Effector CD8-positive, alpha-beta T cell (primary cell): ENCODE data around the gene CLCN1.
A peak's percentile ranks its signal among the peaks of the same experiment; 100 is the strongest.

Experiments
- DNase-seq: peaks from one replicate; lab custom pipeline; 2025; lab: John Stamatoyannopoulos, UW

CLCN1 gene

GRCh38 chr7:143363016-143363937 lies 47.4 kb downstream of the CLCN1 start:
- no peak for DNase-seq

GRCh38 chr7:143367972-143368371 lies 52.1 kb downstream of the CLCN1 start:
- no peak for DNase-seq

GRCh38 chr7:143368387-143368786 lies 52.5 kb downstream of the CLCN1 start:
- DNase-seq = no peak

DNA sequence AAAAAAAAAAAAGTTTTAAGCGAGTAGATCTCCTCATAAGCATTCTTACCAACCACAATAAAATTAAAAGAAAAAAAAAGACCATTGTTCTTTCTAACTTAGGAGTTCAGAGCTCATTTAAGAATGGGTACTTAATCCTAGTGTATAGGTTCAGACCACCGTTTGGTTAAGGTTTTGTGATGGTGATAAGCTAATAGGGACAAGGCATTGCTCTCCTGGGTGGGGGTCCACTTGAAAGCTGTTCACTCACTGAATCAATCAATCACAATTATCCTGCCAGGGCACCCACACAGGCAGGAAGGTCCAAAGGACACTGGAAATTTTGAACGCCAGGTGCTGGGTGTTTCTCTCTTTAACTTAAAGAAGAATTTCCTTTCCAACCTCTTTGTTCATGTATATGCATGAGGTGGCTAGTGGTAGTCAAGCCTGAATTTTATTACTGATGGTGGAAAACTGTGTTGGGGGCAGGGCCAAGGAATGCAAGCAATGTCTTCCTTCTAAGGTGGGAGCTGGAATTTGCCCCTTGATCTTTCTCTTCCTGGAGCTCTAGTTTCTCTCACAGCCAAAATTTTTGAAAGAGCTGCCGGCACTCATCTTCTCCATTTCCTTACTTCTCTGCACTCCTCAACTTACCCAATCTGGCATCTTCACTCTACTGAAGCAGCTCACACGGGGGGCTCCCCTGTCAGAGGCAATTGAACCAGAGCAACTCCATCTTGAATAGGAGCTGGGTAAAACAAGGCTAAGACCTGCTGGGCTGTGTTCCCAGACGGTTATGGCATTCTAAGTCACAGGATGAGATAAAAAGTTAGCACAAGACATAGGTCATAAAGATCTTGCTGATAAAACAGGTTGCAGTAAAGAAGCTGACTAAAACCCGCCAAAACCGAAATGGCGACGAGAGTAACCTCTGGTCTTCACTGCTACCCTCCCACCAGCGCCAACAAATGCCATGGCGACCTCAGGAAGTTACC lies 54.1 kb downstream of the CLCN1 start:
- DNase-seq = no peak

- DNase-seq = no peak
Observed at GRCh38 chr7:143372070-143372469, 56.2 kb downstream of the CLCN1 start.

DNA sequence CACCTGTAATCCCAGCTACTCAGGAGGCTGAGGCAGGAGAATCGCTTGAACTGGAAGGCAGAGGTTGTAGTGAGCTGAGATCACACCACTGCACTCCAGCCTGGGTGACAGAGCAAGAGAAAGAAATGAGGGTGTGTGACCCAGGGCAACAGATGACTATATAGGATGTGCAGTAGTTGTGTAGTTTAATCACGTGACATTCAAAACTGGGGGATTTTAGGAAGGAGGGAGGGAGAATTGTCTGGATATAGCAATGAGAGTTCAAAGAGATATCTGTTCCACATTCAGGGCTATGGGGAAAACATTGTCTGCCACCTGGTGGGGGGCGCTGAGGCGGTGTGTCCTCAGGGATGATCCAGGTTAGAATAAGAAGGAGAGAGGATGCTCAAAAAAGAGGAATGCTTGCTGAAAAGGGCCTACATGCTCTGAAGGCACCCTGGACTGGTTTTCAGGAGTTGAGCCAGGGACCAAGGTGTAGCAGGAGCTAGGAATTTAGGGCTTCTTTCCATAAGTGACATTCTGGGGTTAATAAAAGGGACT lies 57.4 kb downstream of the CLCN1 start:
- DNase-seq = no peak

- no peak for DNase-seq
Observed at GRCh38 chr7:143374561-143374960, 58.6 kb downstream of the CLCN1 start.

- DNase-seq = no peak
Observed at GRCh38 chr7:143375298-143376034, 59.6 kb downstream of the CLCN1 start.

DNA sequence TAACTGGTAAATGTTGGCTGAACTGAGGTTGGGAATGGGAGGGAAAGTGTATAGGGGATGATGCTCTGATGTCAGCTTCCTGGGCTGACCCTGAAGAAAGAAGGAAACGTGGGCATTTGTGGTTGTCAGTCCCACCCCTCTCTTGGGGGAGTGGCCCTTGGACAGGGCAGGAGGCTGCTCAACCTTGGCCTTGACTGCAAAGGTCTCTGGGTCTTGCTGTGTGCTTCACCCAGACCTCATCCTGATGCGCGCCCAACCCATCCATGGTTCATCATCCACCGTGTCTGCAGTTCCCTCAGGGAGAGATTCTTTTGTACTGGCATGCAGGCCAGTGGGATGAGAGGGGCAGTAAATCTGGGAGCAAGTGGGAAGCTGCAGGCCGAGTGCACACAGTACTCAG lies 60.5 kb downstream of the CLCN1 start:
- no peak for DNase-seq

DNA sequence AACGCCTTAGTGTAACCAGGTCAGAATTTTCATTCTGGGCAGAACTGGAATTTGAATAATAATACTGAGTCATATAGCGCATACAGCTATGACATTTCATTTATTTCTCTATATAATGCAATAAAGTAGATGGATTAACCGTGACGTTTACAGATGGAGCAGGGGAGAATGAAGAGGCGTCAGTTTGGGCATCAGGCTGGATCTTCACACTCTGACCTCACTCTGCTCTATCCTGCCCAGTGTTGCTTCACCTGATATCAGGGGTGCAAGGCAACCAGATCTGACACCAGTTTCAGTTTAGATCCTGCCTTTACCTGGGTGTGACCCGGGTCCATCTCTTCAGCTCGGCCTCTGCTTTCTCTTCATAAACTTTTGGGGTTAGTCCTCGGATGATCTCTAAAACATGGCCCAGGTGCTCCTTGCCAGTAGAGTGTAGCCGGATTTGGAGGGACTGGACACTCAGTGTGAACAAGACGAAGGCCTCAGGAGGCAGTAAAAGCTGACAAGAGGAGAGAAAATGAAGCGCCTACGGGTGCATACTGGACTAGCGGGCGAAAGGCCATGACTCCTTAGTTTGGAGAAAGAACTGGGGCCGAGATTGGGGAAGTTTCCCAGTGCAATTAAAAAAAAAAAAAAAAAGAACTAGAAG lies 63.8 kb downstream of the CLCN1 start:
- DNase-seq = no peak

DNA sequence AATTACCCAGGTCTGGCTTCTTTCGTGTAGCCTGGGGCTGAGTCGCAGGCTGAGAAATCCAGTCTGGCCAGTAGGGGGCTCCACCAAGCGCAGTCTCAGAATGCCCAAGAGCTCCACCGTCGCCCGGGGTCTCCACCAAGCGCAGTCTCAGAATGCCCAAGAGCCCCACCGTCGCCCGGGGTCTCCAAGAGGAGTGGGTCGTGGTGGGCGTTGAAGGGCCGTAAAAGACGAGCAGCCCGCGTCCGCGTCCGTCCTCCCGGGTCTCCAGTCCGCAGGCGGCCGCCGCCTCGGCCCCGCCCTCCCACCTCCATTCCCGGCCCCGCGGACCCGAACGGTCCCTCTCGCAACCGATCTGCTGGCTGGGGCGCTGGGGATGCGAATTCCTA lies 64.3 kb downstream of the CLCN1 start:
- DNase-seq = peak; percentile 75

- peak; percentile 79 for DNase-seq
Observed at GRCh38 chr7:143380646-143381426, 64.9 kb downstream of the CLCN1 start, which contains the start of gene ZYX. TSS of gene ZYX (plus strand) at chr7:143381345. CDS start at chr7:143381572, 227 bp downstream.

GRCh38 chr7:143381427-143382125 lies 65.7 kb downstream of the CLCN1 start:
- DNase-seq = no peak

GRCh38 chr7:143382126-143382790 lies 66.3 kb downstream of the CLCN1 start:
- DNase-seq = no peak

GRCh38 chr7:143382791-143383641 lies 67.1 kb downstream of the CLCN1 start:
- DNase-seq = no peak

DNA sequence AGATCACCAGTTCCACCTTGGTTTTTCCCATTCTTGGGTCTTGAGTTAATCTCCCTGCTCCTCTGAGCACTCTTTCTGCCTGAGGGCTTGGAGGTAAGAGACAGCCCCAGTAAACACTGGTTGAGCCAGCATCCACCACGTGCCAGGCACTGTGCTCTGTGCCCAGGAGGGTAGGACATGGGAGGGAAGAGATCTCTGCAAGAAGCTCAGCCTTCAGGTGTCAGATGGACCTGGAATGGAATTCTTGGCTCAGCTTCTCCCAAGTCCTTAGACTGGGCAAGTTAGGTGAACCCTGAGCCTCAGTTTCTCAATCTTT lies 67.7 kb downstream of the CLCN1 start:
- no peak for DNase-seq

GRCh38 chr7:143384148-143384547 lies 68.2 kb downstream of the CLCN1 start:
- DNase-seq = no peak
